Natural killer cell (primary cell): ENCODE measurements around the gene MYOD1. TPM values are rescaled to one million over a fixed set of nuclear protein-coding genes. Genes with fewer than 3 reads are reported as not detected.

Experiments
- ATAC-seq, 3 donors: fragments of 150-1000 bp in 2 of 3; fragments of 200-7000 bp in 1 of 3; cut with Tn5 transposase; 1 replicate in 1 of 3; 2 replicates in 2 of 3; pipeline ENCODE4 v1.10.0; 2021; ENCODE audit warnings: mild to moderate bottlenecking in 2 of 3, moderate library complexity in 2 of 3
- DNase-seq, 2 donors: peaks; one replicate each; pipeline versions ENCODE4 v3.0.0 to v3.0.0-alpha.2; 2013 to 2021; ENCODE audit warnings: mixed read lengths in 1 of 2
- H3K27ac ChIP-seq: one replicate; pipeline ENCODE4 v1.5.1; 2013; ENCODE audit warnings: mild to moderate bottlenecking, low read length
- H3K27me3 ChIP-seq: one replicate; pipeline ENCODE4 v1.6.1; 2013; ENCODE audit warnings: low read length; ENCODE audit not compliant: control insufficient read depth, insufficient read depth
- H3K36me3 ChIP-seq: one replicate; pipeline ENCODE4 v1.6.1; 2013; ENCODE audit warnings: low read length; ENCODE audit not compliant: control insufficient read depth, insufficient read depth
- H3K4me1 ChIP-seq: one replicate; pipeline ENCODE4 v1.6.1; 2013; ENCODE audit warnings: low read length; ENCODE audit not compliant: control insufficient read depth, insufficient read depth
- H3K4me3 ChIP-seq: one replicate; pipeline ENCODE4 v1.5.1; 2013; ENCODE audit warnings: low read length
- H3K9me3 ChIP-seq: one replicate; pipeline ENCODE4 v1.6.1; 2013; ENCODE audit warnings: low read length; ENCODE audit not compliant: control insufficient read depth, insufficient read depth
- H3K27ac Mint-ChIP-seq, 2 donors: one replicate each; pipeline ENCODE4 v1.8.0; 2022; ENCODE audit warnings: mild to moderate bottlenecking in 2 of 2, mixed read lengths in 2 of 2, moderate library complexity in 1 of 2
- H3K27me3 Mint-ChIP-seq, 2 donors: one replicate each; pipeline ENCODE4 v1.8.0; 2022; ENCODE audit warnings: low read depth in 2 of 2, mixed read lengths in 2 of 2
- H3K36me3 Mint-ChIP-seq: one replicate; pipeline ENCODE4 v1.8.0; 2022; ENCODE audit warnings: mixed read lengths
- H3K4me1 Mint-ChIP-seq, 2 donors: one replicate each; pipeline ENCODE4 v1.8.0; 2022; ENCODE audit warnings: mixed read lengths in 2 of 2
- H3K4me3 Mint-ChIP-seq: one replicate; pipeline ENCODE4 v1.8.0; 2022; ENCODE audit warnings: mild to moderate bottlenecking, moderate library complexity, mixed read lengths
- H3K9me3 Mint-ChIP-seq, 2 donors: one replicate each; pipeline ENCODE4 v1.8.0; 2022; ENCODE audit warnings: mixed read lengths in 2 of 2
- WGBS: methylation state at CpG from one replicate; pipeline ENCODE4 v1.1.7; 2013; ENCODE audit warnings: missing lambda C conversion rate; ENCODE audit not compliant: insufficient coverage; 5-methylcytosine and 5-hydroxymethylcytosine counted together
- intact Hi-C: fragments of 100-400 bp; cut with micrococcal nuclease; formaldehyde crosslinking; loops from one replicate; pipeline ENCODE4 v1.14.2; 2022
- total RNA-seq, 4 donors: library from RNA; stranded (reverse); fragments of 120-200 nt in 1 of 4; gene quantifications; one replicate each; pipeline versions ENCODE4 v1.2.3 to v1.2.4, GENCODE V29; 2013 to 2022
- TF ChIP-seq, protein P1 (sequence below): fragments of 200-600 bp; IDR thresholded peaks from one replicate; pipeline ENCODE4 v1.8.0; 2022; ENCODE audit warnings: antibody characterized with exemption

Gene MYOD1
- total RNA-seq, 3 donors from 2014 or later (not counting 1 experiment from before 2014, with no cell fraction given), result not detected

DNA sequence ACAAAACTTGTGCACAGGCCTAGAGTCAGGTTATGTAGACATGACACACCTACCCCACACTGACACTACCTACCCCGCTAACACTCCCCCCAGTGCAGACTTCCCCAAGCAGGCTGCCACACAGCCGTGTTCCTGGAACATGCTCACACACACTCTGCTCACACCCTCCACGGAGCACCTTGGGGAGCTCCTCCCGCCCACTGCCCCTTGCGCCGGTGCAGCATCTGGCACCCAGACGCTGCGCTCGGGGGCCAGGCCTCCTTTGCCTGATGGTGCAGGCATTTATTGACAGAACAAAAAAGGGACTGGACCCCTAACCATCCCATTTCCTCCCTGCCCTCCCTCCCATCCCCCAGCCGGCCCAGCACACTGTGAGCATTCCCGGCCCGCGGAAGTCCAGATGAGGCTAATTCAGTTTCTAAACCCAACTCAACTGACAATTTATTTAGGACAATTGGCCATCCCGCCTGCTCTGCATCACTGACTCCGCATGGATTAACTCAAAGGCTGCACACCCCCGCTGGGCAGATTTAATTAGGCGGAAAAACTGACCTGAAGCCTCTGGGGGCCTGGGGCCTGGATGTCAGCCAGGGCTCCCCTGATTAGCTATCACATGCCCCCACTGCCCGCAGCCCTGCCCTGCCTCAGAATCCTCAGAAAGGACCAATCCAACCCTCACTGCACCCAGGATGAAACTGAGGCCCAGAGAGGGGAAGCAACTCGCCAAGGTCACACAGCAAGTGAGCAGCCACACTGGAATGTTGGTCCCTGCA, 45.3 kb downstream of the MYOD1 start:
- Mint-ChIP-seq H3K27me3 (no peaks in the 10 kb centered on the region), H3K4me1 (no peaks in the 10 kb centered on the region), H3K36me3 (no peaks in the 10 kb centered on the region), H3K4me3 (no peak overlapping the region), H3K27ac (no peak overlapping the region), H3K9me3 (no peaks in the 10 kb centered on the region)
- Histone ChIP-seq H3K27ac (no peak overlapping the region), H3K4me3 (no peak overlapping the region), H3K27me3 (no peaks in the 10 kb centered on the region), H3K36me3 (no peaks in the 10 kb centered on the region), H3K4me1 (no peaks in the 10 kb centered on the region), H3K9me3 (no peaks in the 10 kb centered on the region)
- intact Hi-C loops, result no loop called here
- TF ChIP-seq, protein P1, sequence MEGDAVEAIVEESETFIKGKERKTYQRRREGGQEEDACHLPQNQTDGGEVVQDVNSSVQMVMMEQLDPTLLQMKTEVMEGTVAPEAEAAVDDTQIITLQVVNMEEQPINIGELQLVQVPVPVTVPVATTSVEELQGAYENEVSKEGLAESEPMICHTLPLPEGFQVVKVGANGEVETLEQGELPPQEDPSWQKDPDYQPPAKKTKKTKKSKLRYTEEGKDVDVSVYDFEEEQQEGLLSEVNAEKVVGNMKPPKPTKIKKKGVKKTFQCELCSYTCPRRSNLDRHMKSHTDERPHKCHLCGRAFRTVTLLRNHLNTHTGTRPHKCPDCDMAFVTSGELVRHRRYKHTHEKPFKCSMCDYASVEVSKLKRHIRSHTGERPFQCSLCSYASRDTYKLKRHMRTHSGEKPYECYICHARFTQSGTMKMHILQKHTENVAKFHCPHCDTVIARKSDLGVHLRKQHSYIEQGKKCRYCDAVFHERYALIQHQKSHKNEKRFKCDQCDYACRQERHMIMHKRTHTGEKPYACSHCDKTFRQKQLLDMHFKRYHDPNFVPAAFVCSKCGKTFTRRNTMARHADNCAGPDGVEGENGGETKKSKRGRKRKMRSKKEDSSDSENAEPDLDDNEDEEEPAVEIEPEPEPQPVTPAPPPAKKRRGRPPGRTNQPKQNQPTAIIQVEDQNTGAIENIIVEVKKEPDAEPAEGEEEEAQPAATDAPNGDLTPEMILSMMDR, result no peak
- DNase-seq (no peak), ATAC-seq (no peak)
- 83% methylated on average over 19 of the region's 19 CpGs for WGBS

DNA sequence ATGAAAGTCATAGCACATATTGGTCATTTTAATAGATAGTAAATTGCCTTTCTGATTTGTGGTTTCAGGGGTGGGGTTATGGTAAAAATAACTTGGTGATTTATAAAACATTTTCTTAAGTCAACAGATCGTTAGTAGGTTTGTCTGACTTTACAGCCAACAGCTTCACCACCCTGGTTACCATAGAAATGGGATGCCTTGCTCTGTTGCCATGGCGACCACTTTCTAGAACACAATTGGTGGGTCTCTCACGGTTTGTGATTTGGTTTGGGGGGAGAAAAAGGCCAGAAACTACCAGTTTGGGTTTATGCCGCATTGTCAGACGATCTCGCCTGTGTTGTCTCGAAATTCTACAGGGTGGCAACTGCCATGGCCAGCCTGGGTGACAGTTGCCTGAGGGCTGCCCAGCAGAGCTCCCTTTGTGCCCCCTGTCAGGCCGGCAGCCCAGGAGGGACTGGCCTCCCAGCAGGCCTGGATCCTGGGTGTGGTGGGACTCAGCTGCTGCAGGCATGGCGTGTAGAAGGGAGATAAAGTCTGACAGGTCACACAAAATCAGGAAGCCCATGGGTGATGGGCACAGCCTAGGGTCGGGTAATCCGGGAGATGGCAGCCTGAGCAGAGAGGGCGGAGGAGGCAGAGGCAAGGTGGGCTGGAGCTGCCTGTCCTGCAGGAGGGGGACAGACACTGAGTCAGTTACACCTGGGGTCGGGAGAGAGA, 46.1 kb downstream of the MYOD1 start:
- ATAC-seq (no peak), DNase-seq (no peak)
- Histone ChIP-seq H3K36me3 (no peaks in the 10 kb centered on the region), H3K27me3 (no peaks in the 10 kb centered on the region), H3K9me3 (no peaks in the 10 kb centered on the region), H3K27ac (no peak overlapping the region), H3K4me1 (no peaks in the 10 kb centered on the region), H3K4me3 (no peak overlapping the region)
- H3K36me3 Mint-ChIP-seq, result no peaks in the 10 kb centered on the region
- no peaks in the 10 kb centered on the region for H3K4me1 Mint-ChIP-seq
- TF ChIP-seq, protein P1, result no peak
- WGBS, result 79% methylated on average over 13 of the region's 13 CpGs
- no peaks in the 10 kb centered on the region for H3K9me3 Mint-ChIP-seq
- intact Hi-C loops, result no loop called here
- H3K4me3 Mint-ChIP-seq, result no peak overlapping the region
- H3K27me3 Mint-ChIP-seq, result no peaks in the 10 kb centered on the region
- H3K27ac Mint-ChIP-seq, result no peak overlapping the region

DNA sequence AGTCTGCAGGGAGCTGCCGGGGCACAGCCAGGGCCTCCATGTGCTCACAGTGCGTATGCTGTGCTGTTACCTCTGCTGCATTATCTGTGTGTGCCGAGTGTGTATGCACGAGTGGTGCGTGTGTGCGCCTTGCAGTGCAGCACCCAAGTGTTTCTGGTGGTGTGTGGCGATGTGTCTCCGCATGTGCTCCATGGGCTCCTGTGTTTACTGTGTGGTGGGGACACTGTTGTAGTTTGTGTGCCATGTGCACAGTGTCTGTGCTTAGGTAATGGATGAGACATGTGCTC, 46.6 kb downstream of the MYOD1 start:
- no peak for ATAC-seq
- Mint-ChIP-seq H3K36me3 (no peaks in the 10 kb centered on the region), H3K27me3 (no peaks in the 10 kb centered on the region), H3K9me3 (no peaks in the 10 kb centered on the region), H3K4me3 (no peak overlapping the region), H3K27ac (no peak overlapping the region), H3K4me1 (no peaks in the 10 kb centered on the region)
- Histone ChIP-seq H3K27ac (no peak overlapping the region), H3K27me3 (no peaks in the 10 kb centered on the region), H3K9me3 (no peaks in the 10 kb centered on the region), H3K4me3 (no peak overlapping the region), H3K4me1 (no peaks in the 10 kb centered on the region), H3K36me3 (no peaks in the 10 kb centered on the region)
- intact Hi-C loops, result no loop called here
- DNase-seq, result no peak
- WGBS, result 95% methylated on average over 8 of the region's 8 CpGs
- TF ChIP-seq, protein P1, result no peak
